Heart left ventricle (tissue), 16 donors: Measurements from ENCODE around the gene TEN1. TPM values are rescaled to one million over a fixed set of nuclear protein-coding genes. Genes with fewer than 3 reads are reported as not detected.
"Not testable (repeated sequence)": the region's sequence is repeated elsewhere in the genome, so short reads cannot be mapped to it uniquely, and the experiment has no call there.

ENCODE experiments used
- ATAC-seq, 4 donors: fragments of 200-7000 bp; cut with Tn5 transposase; one replicate each; pipeline ENCODE4 v1.9.1; 2020 to 2022; ENCODE audit warnings: moderate library complexity in 4 of 4, mild to moderate bottlenecking in 3 of 4, moderate number of reproducible peaks in 1 of 4
- DNase-seq, 5 donors: peaks; one replicate each; pipeline ENCODE4 v3.0.0-alpha.2; 2020
- H3K27ac ChIP-seq, 12 donors: fragments of 200-600 bp; sonication (generic) in 4 of 12; one replicate each; pipeline versions ENCODE4 v1.5.0 to v1.8.0; 2016 to 2022; ENCODE audit warnings: mild to moderate bottlenecking in 2 of 12
- H3K27me3 ChIP-seq, 9 donors: fragments of 200-600 bp; sonication (generic) in 2 of 9; one replicate each; pipeline versions ENCODE4 v1.5.1 to v1.8.0; 2016 to 2022; ENCODE audit warnings: mild to moderate bottlenecking in 3 of 9
- H3K36me3 ChIP-seq, 9 donors: fragments of 200-600 bp; sonication (generic) in 2 of 9; one replicate each; pipeline versions ENCODE4 v1.5.0 to v1.8.0; 2018 to 2022; ENCODE audit warnings: mild to moderate bottlenecking in 2 of 9
- H3K4me1 ChIP-seq, 12 donors: fragments of 200-600 bp; sonication (generic) in 4 of 12; one replicate each; pipeline versions ENCODE4 v1.5.0 to v1.8.0; 2016 to 2022; ENCODE audit warnings: mild to moderate bottlenecking in 3 of 12
- H3K4me3 ChIP-seq, 12 donors: fragments of 200-600 bp; sonication (generic) in 4 of 12; one replicate each; pipeline versions ENCODE4 v1.5.0 to v1.8.0; 2017 to 2022; ENCODE audit warnings: mild to moderate bottlenecking in 9 of 12, moderate library complexity in 4 of 12
- H3K9me3 ChIP-seq, 12 donors: fragments of 200-600 bp; sonication (generic) in 4 of 12; one replicate each; pipeline versions ENCODE4 v1.5.0 to v1.8.0; 2016 to 2022; ENCODE audit warnings: mild to moderate bottlenecking in 1 of 12
- POLR2A ChIP-seq, 2 donors: fragments of 450-650 bp; IDR thresholded peaks; one replicate each; pipeline ENCODE4 v1.6.1; 2017; ENCODE audit warnings: antibody characterized with exemption in 2 of 2, mild to moderate bottlenecking in 2 of 2, moderate library complexity in 2 of 2
- WGBS, 4 donors: extraction: QIAGEN DNeasy Blood & Tissue Kit in 2 of 4; methylation state at CpG; one replicate each; pipeline versions ENCODE4 v1.1.5 to v1.1.7; 2013 to 2018; 5-methylcytosine and 5-hydroxymethylcytosine counted together
- intact Hi-C, 10 donors: fragments of 100-400 bp; cut with DNase I; formaldehyde crosslinking; loops; one replicate each; pipeline versions ENCODE4 v1.11.1 to v1.14.2; 2022
- polyA plus RNA-seq, 2 donors: library from polyadenylated mRNA; stranded (reverse); fragments of 200-250 nt; gene quantifications; one replicate each; pipeline ENCODE4 v1.2.3, GENCODE V29; 2013
- total RNA-seq, 9 donors: library from RNA; depleted of rRNA in 2 of 9; stranded (reverse); fragments of >200 nt in 2 of 9; fragmentation: NEBNext Ultra II Directional in 3 of 9; extraction: Animal tissue kit (Norgen Biotek cat#: 25700) in 3 of 9; gene quantifications; one replicate each; pipeline versions ENCODE4 v1.1.0 to v1.2.4, GENCODE V29; 2016 to 2023
- TF ChIP-seq, protein P1 (sequence below), 12 donors: fragments of 200-600 bp; sonication (generic) in 4 of 12; IDR thresholded peaks; one replicate each; pipeline versions ENCODE4 v1.5.0 to v1.8.0; 2018 to 2022; ENCODE audit warnings: antibody characterized with exemption in 12 of 12, mild to moderate bottlenecking in 5 of 12
- donor health status: ischemic (EF 13 %, LVEDD 7.1; RV severe dilation, severe dysfunction).
- donor health status: healthy with polysubstance abuse.
- donor health status: DM: no; HTN: yes; CAD: no.
- donor health status: DM: no; HTN: no; CAD: no.
- donor health status: ischemic (EF 25% LVEDD 6.9; RV normal size, moderate dysfunction).
- donor health status: ischemic (EF 25% LVEDD 5.7; RV mildly dilated, moderate dysfunction).
- donor health status: healthy.
- donor health status: DM: yes; HTN: yes; CAD: no.
- donor health status: ischemic (EF 35%, LVEDD 5.7; RV mildly dilated, moderate dysfunction).
- donor health status: nonischemic (EF 11% LVEDD 7.7; RV severe dilation, severe dysfunction).
- donor health status: DM: yes; HTN: yes; CAD: no.
- donor health status: PGD.
- donor health status: ischemic (EF 29% LVEDD 5.4; RV normal size, mild dysfunction).
- donor health status: nonischemic (EF 23%, LVEDD 6.1; RV moderate dilation, normal function).

Gene TEN1
- total and polyA plus RNA-seq, 11 donors = 3.3 to 22.1 (median 8.7) TPM

GRCh38 chr17:75970011-75970523, 9.0 kb upstream of the TEN1 start:
- peak overlapping the region in 4 of 12 donors; percentile 3 to 58 (median 39) for H3K27ac ChIP-seq
- peaks cover 0 to 77% (median 35%) of the 10 kb centered on the region in 9 donors for H3K36me3 ChIP-seq
- 44 to 58% (median 48%) methylated on average over 4 of the region's 4 CpGs for WGBS, 4 donors
- no peaks in the 10 kb centered on the region for H3K9me3 ChIP-seq
- TF ChIP-seq, protein P1, sequence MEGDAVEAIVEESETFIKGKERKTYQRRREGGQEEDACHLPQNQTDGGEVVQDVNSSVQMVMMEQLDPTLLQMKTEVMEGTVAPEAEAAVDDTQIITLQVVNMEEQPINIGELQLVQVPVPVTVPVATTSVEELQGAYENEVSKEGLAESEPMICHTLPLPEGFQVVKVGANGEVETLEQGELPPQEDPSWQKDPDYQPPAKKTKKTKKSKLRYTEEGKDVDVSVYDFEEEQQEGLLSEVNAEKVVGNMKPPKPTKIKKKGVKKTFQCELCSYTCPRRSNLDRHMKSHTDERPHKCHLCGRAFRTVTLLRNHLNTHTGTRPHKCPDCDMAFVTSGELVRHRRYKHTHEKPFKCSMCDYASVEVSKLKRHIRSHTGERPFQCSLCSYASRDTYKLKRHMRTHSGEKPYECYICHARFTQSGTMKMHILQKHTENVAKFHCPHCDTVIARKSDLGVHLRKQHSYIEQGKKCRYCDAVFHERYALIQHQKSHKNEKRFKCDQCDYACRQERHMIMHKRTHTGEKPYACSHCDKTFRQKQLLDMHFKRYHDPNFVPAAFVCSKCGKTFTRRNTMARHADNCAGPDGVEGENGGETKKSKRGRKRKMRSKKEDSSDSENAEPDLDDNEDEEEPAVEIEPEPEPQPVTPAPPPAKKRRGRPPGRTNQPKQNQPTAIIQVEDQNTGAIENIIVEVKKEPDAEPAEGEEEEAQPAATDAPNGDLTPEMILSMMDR (IDR thresholded peaks at IDR 0.05) = no peak
- TF ChIP-seq POLR2A (IDR thresholded peaks at IDR 0.05) = no peak
- ATAC-seq (peak in 2 of 4 donors; percentile 37 to 57), DNase-seq (no peak)
- peaks cover 0 to 26% (median 8%) of the 10 kb centered on the region in 12 donors for H3K4me1 ChIP-seq
- intact Hi-C loops = no loop called here
- H3K27me3 ChIP-seq = no peaks in the 10 kb centered on the region
- H3K4me3 ChIP-seq = no peak overlapping the region

GRCh38 chr17:75970626-75971025, 8.4 kb upstream of the TEN1 start:
- intact Hi-C loops = no loop called here
- H3K36me3 ChIP-seq = peaks cover 0 to 77% (median 35%) of the 10 kb centered on the region in 9 donors

GRCh38 chr17:75975187-75975586, 3.9 kb upstream of the TEN1 start:
- intact Hi-C loops = loop anchor here in 2 of 10 donors (5.0 kb wide), 1 partner anchor 33 kb away; the partner anchor contains the start of gene FBF1 (in 2 of the 2)
- 88 to 95% (median 91%) methylated on average over 6 of the region's 6 CpGs for WGBS, 4 donors
- H3K4me1 ChIP-seq = peaks cover 0 to 57% (median 37%) of the 10 kb centered on the region in 12 donors
- peak overlapping the region in 5 of 12 donors; percentile 33 to 55 (median 51) for H3K27ac ChIP-seq
- not testable (repeated sequence) for H3K27me3 ChIP-seq, H3K4me3 ChIP-seq, H3K9me3 ChIP-seq, DNase-seq, ATAC-seq
- H3K36me3 ChIP-seq = peaks cover 0 to 60% (median 34%) of the 10 kb centered on the region in 9 donors

More at GRCh38 chr17:75970626-75971025, 8.4 kb upstream of the TEN1 start:
- Histone ChIP-seq H3K9me3 (no peaks in the 10 kb centered on the region), H3K27me3 (no peaks in the 10 kb centered on the region), H3K4me1 (peaks cover 0 to 30% (median 11%) of the 10 kb centered on the region in 12 donors), H3K4me3 (no peak overlapping the region), H3K27ac (peak overlapping the region in 4 of 12 donors; percentile 3 to 58 (median 39))
- no peak for ATAC-seq
- 91 to 93% (median 91%) methylated on average over 7 of the region's 7 CpGs for WGBS, 4 donors
- DNase-seq = no peak
- TF ChIP-seq, protein P1 (IDR thresholded peaks at IDR 0.05) = no peak
- no peak for TF ChIP-seq POLR2A (IDR thresholded peaks at IDR 0.05)

GRCh38 chr17:75975757-75976174, 3.3 kb upstream of the TEN1 start:
- ATAC-seq (no peak), DNase-seq (no peak)
- H3K4me3 ChIP-seq = peak overlapping the region in 8 of 12 donors; percentile 0 to 24 (median 8)
- no peaks in the 10 kb centered on the region for H3K27me3 ChIP-seq
- no peak for TF ChIP-seq POLR2A (IDR thresholded peaks at IDR 0.05)
- TF ChIP-seq, protein P1 (IDR thresholded peaks at IDR 0.05) = no peak
- H3K36me3 ChIP-seq = peaks cover 0 to 54% (median 28%) of the 10 kb centered on the region in 9 donors
- H3K27ac ChIP-seq = peak overlapping the region in 9 of 12 donors; percentile 12 to 68 (median 49)
- no peaks in the 10 kb centered on the region for H3K9me3 ChIP-seq
- intact Hi-C loops = loop anchor here in 2 of 10 donors (5.0 kb wide), 1 partner anchor 33 kb away; the partner anchor contains the start of gene FBF1 (in 2 of the 2)
- WGBS, 4 donors = 63 to 66% (median 65%) methylated on average over 5 of the region's 5 CpGs
- peaks cover 0 to 59% (median 39%) of the 10 kb centered on the region in 12 donors for H3K4me1 ChIP-seq
